ENCODE data around the gene TSPAN11.

- TF ChIP-seq POLR2A (IDR thresholded peaks at IDR 0.05; ENCODE audit: low read depth, low read length) (no peak), RAD21 (IDR thresholded peaks at IDR 0.05; ENCODE audit: low read length) (no peak), CTCF (conservative IDR thresholded peaks at IDR 0.05; ENCODE audit: low read depth, low read length) (no peak), MAZ (IDR thresholded peaks at IDR 0.05; ENCODE audit: borderline replicate concordance, low read depth, low read length) (no peak), BHLHE40 (IDR thresholded peaks at IDR 0.05; ENCODE audit: low read depth, low read length) (no peak)
Measured at GRCh38 chr12:30991466-30991865, 64.9 kb downstream of the TSPAN11 start.

Data from IMR-90 (cell line).